Measurements from ENCODE around the gene OLFM4.

OLFM4 gene

GRCh38 chr13:53068585-53069520 lies 40.2 kb downstream of the OLFM4 start:
- no peak for DNase-seq (ENCODE audit: low read depth in 2 of 2)

GRCh38 chr13:53069800-53070199 lies 41.2 kb downstream of the OLFM4 start:
- no peak for DNase-seq (ENCODE audit: low read depth in 2 of 2)

GRCh38 chr13:53073711-53074110 lies 45.1 kb downstream of the OLFM4 start:
- no peak for DNase-seq (ENCODE audit: low read depth in 2 of 2)

- DNase-seq (ENCODE audit: low read depth in 2 of 2): no peak
Measured at GRCh38 chr13:53074114-53074513, 45.5 kb downstream of the OLFM4 start.

- no peak for DNase-seq (ENCODE audit: low read depth in 2 of 2)
Measured at GRCh38 chr13:53075356-53076041, 46.9 kb downstream of the OLFM4 start.

- no peak for DNase-seq (ENCODE audit: low read depth in 2 of 2)
Measured at GRCh38 chr13:53079691-53080090, 51.1 kb downstream of the OLFM4 start.

GRCh38 chr13:53088871-53089270 lies 60.3 kb downstream of the OLFM4 start:
- DNase-seq (ENCODE audit: low read depth in 2 of 2): no peak

- no peak for DNase-seq (ENCODE audit: low read depth in 2 of 2)
Measured at GRCh38 chr13:53089951-53090350, 61.3 kb downstream of the OLFM4 start.

GRCh38 chr13:53090461-53090860 lies 61.8 kb downstream of the OLFM4 start:
- no peak for DNase-seq (ENCODE audit: low read depth in 2 of 2)

GRCh38 chr13:53092931-53093330 lies 64.3 kb downstream of the OLFM4 start:
- DNase-seq (ENCODE audit: low read depth in 2 of 2): no peak

- DNase-seq (ENCODE audit: low read depth in 2 of 2): no peak
Measured at GRCh38 chr13:53098455-53098854, 69.8 kb downstream of the OLFM4 start.

- no peak for DNase-seq (ENCODE audit: low read depth in 2 of 2)
Measured at GRCh38 chr13:53100394-53101063, 71.9 kb downstream of the OLFM4 start.

Measured in stimulated activated CD4-positive, alpha-beta T cell treated with anti-CD3 and anti-CD28 coated beads, Interleukin-1b, Interleukin-23, amount 100 ng/mL, for 1 hour (primary cell).